ENCODE measurements around the gene LRBA. TPM values are rescaled to one million over a fixed set of nuclear protein-coding genes. Genes with fewer than 3 reads are reported as not detected.

LRBA gene
- total and polyA plus RNA-seq, 9 donors = 9.7 to 49.2 (median 30.4) TPM

- Histone ChIP-seq H3K9me3 (no peaks in the 10 kb centered on the region), H3K4me1 (ENCODE audit: insufficient read depth) (no peaks in the 10 kb centered on the region), H3K27me3 (no peaks in the 10 kb centered on the region), H3K27ac (no peak overlapping the region), H3K4me3 (no peak overlapping the region), H3K36me3 (no peaks in the 10 kb centered on the region)
- 92 to 94% (median 92%) methylated on average over 2 of the region's 2 CpGs for WGBS, 3 donors
- TF ChIP-seq POLR2A (IDR thresholded peaks at IDR 0.05) (no peak), EP300 (IDR thresholded peaks at IDR 0.05) (no peak), CTCF (IDR thresholded peaks at IDR 0.05) (no peak)
- intact Hi-C loops (cut with DNase I) = no loop called here
- no peak for DNase-seq
Measured at GRCh38 chr4:151012376-151012775, 2.7 kb downstream of the LRBA start.

DNA sequence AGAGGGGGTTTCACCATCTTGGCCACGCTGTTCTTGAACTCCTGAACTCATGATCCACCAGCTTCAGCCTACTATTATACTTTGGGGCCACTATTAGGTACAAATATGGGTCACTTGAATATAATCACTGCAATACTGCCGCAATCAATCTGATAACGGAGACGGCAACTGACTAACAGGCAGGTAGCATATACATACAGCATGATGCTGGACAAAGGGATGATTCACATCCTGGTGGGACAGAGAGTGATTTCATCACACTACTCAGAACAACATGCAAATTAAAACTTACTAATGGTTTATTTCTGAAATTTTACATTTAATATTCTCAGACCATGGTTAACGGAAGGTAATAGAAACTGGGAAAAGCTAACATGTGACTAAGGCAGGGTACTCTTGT, 10.9 kb downstream of the LRBA start:
- intact Hi-C loops (cut with DNase I) = no loop called here
- no peaks in the 10 kb centered on the region for H3K36me3 ChIP-seq
- no peak for DNase-seq
- no peak overlapping the region for H3K27ac ChIP-seq
- TF ChIP-seq POLR2A (IDR thresholded peaks at IDR 0.05) = no peak
- no peak for TF ChIP-seq EP300 (IDR thresholded peaks at IDR 0.05)
- no peak for TF ChIP-seq CTCF (IDR thresholded peaks at IDR 0.05)
- WGBS, 3 donors = 96 to 98% (median 97%) methylated on average over 5 of the region's 5 CpGs
- no peak overlapping the region for H3K4me3 ChIP-seq
- H3K4me1 ChIP-seq (ENCODE audit: insufficient read depth) = no peaks in the 10 kb centered on the region
- H3K9me3 ChIP-seq = no peaks in the 10 kb centered on the region
- no peaks in the 10 kb centered on the region for H3K27me3 ChIP-seq

GRCh38 chr4:151000747-151001429, 14.2 kb downstream of the LRBA start:
- no peak for DNase-seq
- Histone ChIP-seq H3K27me3 (no peaks in the 10 kb centered on the region), H3K4me3 (no peak overlapping the region), H3K9me3 (no peaks in the 10 kb centered on the region), H3K27ac (no peak overlapping the region), H3K4me1 (ENCODE audit: insufficient read depth) (no peaks in the 10 kb centered on the region), H3K36me3 (no peaks in the 10 kb centered on the region)
- intact Hi-C loops (cut with DNase I) = no loop called here
- 94 to 99% (median 95%) methylated on average over 6 to 7 of the region's 7 CpGs for WGBS, 3 donors
- TF ChIP-seq CTCF (IDR thresholded peaks at IDR 0.05) (no peak), POLR2A (IDR thresholded peaks at IDR 0.05) (no peak), EP300 (IDR thresholded peaks at IDR 0.05) (no peak)

GRCh38 chr4:150999086-150999485, 16.0 kb downstream of the LRBA start:
- Histone ChIP-seq H3K4me3 (no peak overlapping the region), H3K27me3 (no peaks in the 10 kb centered on the region), H3K4me1 (ENCODE audit: insufficient read depth) (no peaks in the 10 kb centered on the region), H3K9me3 (no peaks in the 10 kb centered on the region), H3K27ac (no peak overlapping the region), H3K36me3 (no peaks in the 10 kb centered on the region)
- TF ChIP-seq EP300 (IDR thresholded peaks at IDR 0.05) = no peak
- no peak for TF ChIP-seq CTCF (IDR thresholded peaks at IDR 0.05)
- TF ChIP-seq POLR2A (IDR thresholded peaks at IDR 0.05) = no peak
- no peak for DNase-seq
- intact Hi-C loops (cut with DNase I) = no loop called here
- WGBS, 3 donors = 93 to 96% (median 96%) methylated on average over 1 of the region's 1 CpG

All from ovary (tissue), 9 donors.